ENCODE measurements around the gene DYNLT5.

Gene DYNLT5

DNA sequence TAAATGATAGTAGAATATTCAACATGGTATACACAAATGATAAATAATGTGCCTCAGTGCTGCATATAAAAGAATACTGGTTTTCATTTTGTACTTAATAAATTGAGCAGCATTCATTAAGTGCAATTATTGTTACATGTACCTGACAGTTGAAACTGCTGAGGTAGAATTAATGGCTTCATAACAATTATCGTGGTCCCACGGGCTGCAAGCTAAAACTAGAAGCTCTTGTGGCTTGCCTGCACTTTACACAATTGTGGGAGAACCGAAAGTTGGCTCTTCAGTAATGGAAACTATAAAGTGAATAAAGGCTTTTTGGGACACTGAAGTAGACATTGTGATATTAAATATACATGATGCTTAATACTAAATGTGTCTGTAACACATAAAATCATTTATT is 25.6 kb downstream of the DYNLT5 start:
- no peak overlapping the region for H3K14ac ChIP-seq (ENCODE audit: low read length)
- WGBS (ENCODE audit: extremely low coverage, insufficient coverage, insufficient read length): no CpG with 5 or more reads among the region's 3 CpGs
- no peak overlapping the region for H4K91ac ChIP-seq (ENCODE audit: low read depth, low read length)
- no peak for DNase-seq
- H2AFZ ChIP-seq (ENCODE audit: insufficient read depth, low read length, poor library complexity): no peak overlapping the region
- no peak overlapping the region for H2BK120ac ChIP-seq (ENCODE audit: insufficient read depth, low read length, poor library complexity)
- no peaks in the 10 kb centered on the region for H3K9me3 ChIP-seq (ENCODE audit: insufficient read depth, low read depth, low read length)
- H3K18ac ChIP-seq (ENCODE audit: low read length): no peak overlapping the region
- no peaks in the 10 kb centered on the region for H3K79me1 ChIP-seq (ENCODE audit: low read length)
- no peak overlapping the region for H3K23ac ChIP-seq (ENCODE audit: low read length)
- no peaks in the 10 kb centered on the region for H3K36me3 ChIP-seq (ENCODE audit: control insufficient read depth in 1 of 2, insufficient read depth in 2 of 2, low read length in 2 of 2)
- no peaks in the 10 kb centered on the region for H3K4me1 ChIP-seq (ENCODE audit: control insufficient read depth in 1 of 2, insufficient read depth in 2 of 2, low read length in 2 of 2)
- no peak overlapping the region for H2BK12ac ChIP-seq (ENCODE audit: low read length)
- H3K4ac ChIP-seq (ENCODE audit: low read depth, low read length): no peak overlapping the region
- H3K27ac ChIP-seq (ENCODE audit: low read depth, low read length): no peak overlapping the region
- H4K12ac ChIP-seq (ENCODE audit: low read depth, low read length): no peak overlapping the region
- no peak overlapping the region for H4K8ac ChIP-seq (ENCODE audit: low read depth, low read length)
- H3K4me2 ChIP-seq (ENCODE audit: low read length): no peak overlapping the region
- no peak overlapping the region for H3K9ac ChIP-seq (ENCODE audit: low read length)
- no peak overlapping the region for H3K4me3 ChIP-seq (ENCODE audit: low read depth, low read length)
- H2BK5ac ChIP-seq (ENCODE audit: low read depth, low read length, poor library complexity): no peak overlapping the region
- no peaks in the 10 kb centered on the region for H3K79me2 ChIP-seq (ENCODE audit: control insufficient read depth, insufficient read depth, low read length, poor library complexity)
- H3K27me3 ChIP-seq (ENCODE audit: insufficient read depth, low read length): no peaks in the 10 kb centered on the region
- no peak overlapping the region for H2AK5ac ChIP-seq (ENCODE audit: low read length)

DNA sequence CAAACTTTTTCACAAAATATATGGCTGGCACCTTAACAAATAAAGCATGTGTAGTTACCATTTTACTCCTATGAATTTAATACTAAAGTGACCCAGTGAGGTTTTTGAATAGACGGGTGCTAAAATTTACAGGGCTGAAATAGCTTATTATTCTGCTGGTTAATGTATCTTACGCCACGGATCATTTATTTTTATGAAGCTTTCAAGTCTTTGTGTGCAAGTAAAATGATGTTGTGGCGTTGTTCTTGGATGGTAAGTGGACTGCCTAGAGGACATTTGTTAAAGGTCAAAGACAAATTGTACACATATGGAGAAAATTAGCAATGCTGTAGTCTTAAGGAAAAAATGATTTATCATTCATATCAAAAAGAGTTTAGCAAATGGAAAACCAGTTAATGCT is 26.0 kb downstream of the DYNLT5 start:
- Histone ChIP-seq H3K79me2 (ENCODE audit: control insufficient read depth, insufficient read depth, low read length, poor library complexity) (no peaks in the 10 kb centered on the region), H2BK5ac (ENCODE audit: low read depth, low read length, poor library complexity) (no peak overlapping the region), H4K12ac (ENCODE audit: low read depth, low read length) (no peak overlapping the region), H3K18ac (ENCODE audit: low read length) (no peak overlapping the region), H2BK12ac (ENCODE audit: low read length) (no peak overlapping the region), H4K91ac (ENCODE audit: low read depth, low read length) (no peak overlapping the region), H2AK5ac (ENCODE audit: low read length) (no peak overlapping the region), H3K4me3 (ENCODE audit: low read depth, low read length) (no peak overlapping the region), H3K23ac (ENCODE audit: low read length) (no peak overlapping the region), H3K4me2 (ENCODE audit: low read length) (no peak overlapping the region), H3K36me3 (ENCODE audit: control insufficient read depth in 1 of 2, insufficient read depth in 2 of 2, low read length in 2 of 2) (no peaks in the 10 kb centered on the region), H3K9ac (ENCODE audit: low read length) (no peak overlapping the region), H2BK120ac (ENCODE audit: insufficient read depth, low read length, poor library complexity) (no peak overlapping the region), H3K79me1 (ENCODE audit: low read length) (no peaks in the 10 kb centered on the region), H3K4ac (ENCODE audit: low read depth, low read length) (no peak overlapping the region), H3K9me3 (ENCODE audit: insufficient read depth, low read depth, low read length) (no peaks in the 10 kb centered on the region), H3K14ac (ENCODE audit: low read length) (no peak overlapping the region), H3K27ac (ENCODE audit: low read depth, low read length) (no peak overlapping the region), H4K8ac (ENCODE audit: low read depth, low read length) (no peak overlapping the region), H3K27me3 (ENCODE audit: insufficient read depth, low read length) (no peaks in the 10 kb centered on the region), H2AFZ (ENCODE audit: insufficient read depth, low read length, poor library complexity) (no peak overlapping the region), H3K4me1 (ENCODE audit: control insufficient read depth in 1 of 2, insufficient read depth in 2 of 2, low read length in 2 of 2) (no peaks in the 10 kb centered on the region)
- no peak for DNase-seq
- WGBS (ENCODE audit: extremely low coverage, insufficient coverage, insufficient read length): no CpG with 5 or more reads among the region's 4 CpGs

DNA sequence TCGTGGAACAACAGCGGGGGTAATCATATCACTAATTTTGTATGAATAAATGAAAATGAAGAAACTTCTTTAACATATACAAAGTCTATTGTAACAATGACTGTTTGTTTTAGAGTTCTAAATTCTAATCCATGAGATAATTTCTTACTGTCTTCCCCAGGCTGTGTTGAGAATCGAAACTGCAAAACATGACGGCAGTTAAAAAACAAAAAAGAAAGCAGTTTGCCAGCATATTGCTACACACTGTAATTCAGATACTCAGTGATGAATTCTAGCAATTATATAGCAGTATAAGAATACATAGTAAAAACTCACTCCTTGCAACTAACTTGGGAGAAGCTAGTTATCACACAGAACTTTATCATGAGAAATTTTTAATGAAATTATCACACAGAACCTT is 26.7 kb downstream of the DYNLT5 start:
- Histone ChIP-seq H3K9me3 (ENCODE audit: insufficient read depth, low read depth, low read length) (no peaks in the 10 kb centered on the region), H3K9ac (ENCODE audit: low read length) (no peak overlapping the region), H3K18ac (ENCODE audit: low read length) (no peak overlapping the region), H2BK5ac (ENCODE audit: low read depth, low read length, poor library complexity) (no peak overlapping the region), H3K4me3 (ENCODE audit: low read depth, low read length) (no peak overlapping the region), H2BK120ac (ENCODE audit: insufficient read depth, low read length, poor library complexity) (no peak overlapping the region), H3K4ac (ENCODE audit: low read depth, low read length) (no peak overlapping the region), H4K91ac (ENCODE audit: low read depth, low read length) (no peak overlapping the region), H2AFZ (ENCODE audit: insufficient read depth, low read length, poor library complexity) (no peak overlapping the region), H3K27me3 (ENCODE audit: insufficient read depth, low read length) (no peaks in the 10 kb centered on the region), H3K36me3 (ENCODE audit: control insufficient read depth in 1 of 2, insufficient read depth in 2 of 2, low read length in 2 of 2) (no peaks in the 10 kb centered on the region), H3K14ac (ENCODE audit: low read length) (no peak overlapping the region), H3K4me2 (ENCODE audit: low read length) (no peak overlapping the region), H3K79me2 (ENCODE audit: control insufficient read depth, insufficient read depth, low read length, poor library complexity) (no peaks in the 10 kb centered on the region), H2AK5ac (ENCODE audit: low read length) (no peak overlapping the region), H2BK12ac (ENCODE audit: low read length) (no peak overlapping the region), H4K12ac (ENCODE audit: low read depth, low read length) (no peak overlapping the region), H4K8ac (ENCODE audit: low read depth, low read length) (no peak overlapping the region), H3K23ac (ENCODE audit: low read length) (no peak overlapping the region), H3K79me1 (ENCODE audit: low read length) (no peaks in the 10 kb centered on the region), H3K27ac (ENCODE audit: low read depth, low read length) (no peak overlapping the region), H3K4me1 (ENCODE audit: control insufficient read depth in 1 of 2, insufficient read depth in 2 of 2, low read length in 2 of 2) (no peaks in the 10 kb centered on the region)
- WGBS (ENCODE audit: extremely low coverage, insufficient coverage, insufficient read length): no CpG with 5 or more reads among the region's 4 CpGs
- DNase-seq: no peak

DNA sequence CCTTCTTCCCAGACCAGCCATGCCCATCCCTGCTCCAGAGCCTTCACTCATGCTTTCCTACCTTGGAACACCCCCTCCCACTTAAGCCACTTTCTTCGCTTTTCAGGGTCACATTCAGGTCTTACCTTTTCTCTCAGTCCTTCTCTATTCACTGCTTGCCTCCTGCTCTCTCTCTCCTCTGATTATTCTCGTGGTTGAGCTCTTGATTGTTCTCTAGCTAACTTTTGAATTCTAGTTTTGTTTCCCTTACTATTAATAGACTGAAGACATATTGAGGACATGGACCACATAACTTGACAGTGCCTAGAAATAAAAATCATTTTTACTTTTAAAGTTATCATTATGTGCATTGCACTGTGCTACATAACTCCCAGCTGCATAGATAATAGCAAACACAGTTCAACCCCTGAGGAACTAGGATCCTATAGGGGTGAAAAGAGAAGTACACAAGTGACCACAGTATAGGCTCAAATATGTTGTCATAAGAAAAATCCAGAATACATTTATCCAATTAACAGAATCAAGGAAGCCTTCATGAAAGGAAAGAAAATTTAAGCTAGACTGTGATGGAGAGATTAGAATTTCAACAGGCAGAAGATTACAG is 27.3 kb downstream of the DYNLT5 start:
- no peaks in the 10 kb centered on the region for H3K9me3 ChIP-seq (ENCODE audit: insufficient read depth, low read depth, low read length)
- H2BK12ac ChIP-seq (ENCODE audit: low read length): no peak overlapping the region
- H4K12ac ChIP-seq (ENCODE audit: low read depth, low read length): no peak overlapping the region
- H3K14ac ChIP-seq (ENCODE audit: low read length): no peak overlapping the region
- no peaks in the 10 kb centered on the region for H3K79me1 ChIP-seq (ENCODE audit: low read length)
- H4K8ac ChIP-seq (ENCODE audit: low read depth, low read length): no peak overlapping the region
- H2BK120ac ChIP-seq (ENCODE audit: insufficient read depth, low read length, poor library complexity): no peak overlapping the region
- no peak overlapping the region for H4K91ac ChIP-seq (ENCODE audit: low read depth, low read length)
- no peaks in the 10 kb centered on the region for H3K27me3 ChIP-seq (ENCODE audit: insufficient read depth, low read length)
- H3K79me2 ChIP-seq (ENCODE audit: control insufficient read depth, insufficient read depth, low read length, poor library complexity): no peaks in the 10 kb centered on the region
- H3K27ac ChIP-seq (ENCODE audit: low read depth, low read length): no peak overlapping the region
- H3K36me3 ChIP-seq (ENCODE audit: control insufficient read depth in 1 of 2, insufficient read depth in 2 of 2, low read length in 2 of 2): no peaks in the 10 kb centered on the region
- H3K23ac ChIP-seq (ENCODE audit: low read length): no peak overlapping the region
- H3K4ac ChIP-seq (ENCODE audit: low read depth, low read length): no peak overlapping the region
- no peak overlapping the region for H3K4me2 ChIP-seq (ENCODE audit: low read length)
- H3K18ac ChIP-seq (ENCODE audit: low read length): no peak overlapping the region
- no peak overlapping the region for H2AK5ac ChIP-seq (ENCODE audit: low read length)
- no CpG with 5 or more reads among the region's 2 CpGs for WGBS (ENCODE audit: extremely low coverage, insufficient coverage, insufficient read length)
- no peaks in the 10 kb centered on the region for H3K4me1 ChIP-seq (ENCODE audit: control insufficient read depth in 1 of 2, insufficient read depth in 2 of 2, low read length in 2 of 2)
- no peak overlapping the region for H3K9ac ChIP-seq (ENCODE audit: low read length)
- no peak overlapping the region for H2AFZ ChIP-seq (ENCODE audit: insufficient read depth, low read length, poor library complexity)
- DNase-seq: no peak
- H3K4me3 ChIP-seq (ENCODE audit: low read depth, low read length): no peak overlapping the region
- no peak overlapping the region for H2BK5ac ChIP-seq (ENCODE audit: low read depth, low read length, poor library complexity)
